HL-60 (cell line): Measurements from ENCODE around the gene FN1.

ENCODE experiments used
- POLR2AphosphoS5 ChIP-seq: IDR thresholded peaks from 2 replicates; pipeline ENCODE4 v1.6.1; 2012; ENCODE audit warnings: low read depth
- TF ChIP-seq, protein P1 (sequence below): IDR thresholded peaks from one replicate; pipeline ENCODE4 v1.5.1; 2011; ENCODE audit warnings: low read length, control low read depth, inconsistent platforms; ENCODE audit not compliant: insufficient read depth
- TF ChIP-seq, protein P2 (sequence below): IDR thresholded peaks from 2 replicates; pipeline ENCODE4 v1.6.1; 2012; ENCODE audit warnings: low read depth; ENCODE audit not compliant: insufficient replicate concordance

DNA sequence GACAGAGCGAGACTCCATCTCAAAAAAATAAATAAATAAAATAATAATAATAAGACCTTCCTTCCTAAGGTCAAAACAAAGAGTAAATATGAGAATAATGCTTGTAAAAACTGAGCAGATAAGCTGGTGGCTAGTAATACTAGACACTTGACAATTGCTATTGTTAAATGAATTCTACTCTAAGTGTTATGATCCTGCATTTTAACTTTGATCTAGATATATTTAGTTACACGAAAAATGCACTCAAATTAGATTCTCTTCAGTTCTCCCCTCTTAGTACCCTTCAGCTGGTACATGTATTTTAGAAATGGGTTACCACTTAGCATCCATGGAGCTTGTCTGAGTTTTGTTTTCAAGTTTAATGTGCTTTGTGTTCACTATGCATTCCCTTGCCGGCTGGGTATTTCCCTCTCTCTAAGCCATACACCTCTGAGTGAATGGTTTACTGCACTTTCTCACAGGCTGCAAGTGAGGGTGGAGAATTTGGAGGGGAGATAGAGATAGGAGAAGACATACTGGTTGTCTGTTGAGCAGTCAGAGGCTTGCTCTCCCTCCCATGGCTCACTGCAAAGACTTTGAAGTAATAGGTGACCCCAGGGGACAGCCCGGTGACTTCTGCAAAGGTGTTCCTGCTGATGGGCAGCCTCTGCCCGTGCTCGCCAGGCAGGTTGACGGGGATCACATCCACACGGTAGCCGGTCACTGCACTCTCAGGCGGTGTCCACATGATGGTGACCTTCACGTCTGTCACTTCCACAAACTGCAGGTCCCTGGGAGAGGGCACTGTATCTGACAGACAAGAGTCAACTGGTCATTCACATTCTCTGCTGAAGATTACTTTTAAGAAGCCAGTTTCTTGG, 29.9 kb downstream of the FN1 start:
- TF ChIP-seq, protein P1, sequence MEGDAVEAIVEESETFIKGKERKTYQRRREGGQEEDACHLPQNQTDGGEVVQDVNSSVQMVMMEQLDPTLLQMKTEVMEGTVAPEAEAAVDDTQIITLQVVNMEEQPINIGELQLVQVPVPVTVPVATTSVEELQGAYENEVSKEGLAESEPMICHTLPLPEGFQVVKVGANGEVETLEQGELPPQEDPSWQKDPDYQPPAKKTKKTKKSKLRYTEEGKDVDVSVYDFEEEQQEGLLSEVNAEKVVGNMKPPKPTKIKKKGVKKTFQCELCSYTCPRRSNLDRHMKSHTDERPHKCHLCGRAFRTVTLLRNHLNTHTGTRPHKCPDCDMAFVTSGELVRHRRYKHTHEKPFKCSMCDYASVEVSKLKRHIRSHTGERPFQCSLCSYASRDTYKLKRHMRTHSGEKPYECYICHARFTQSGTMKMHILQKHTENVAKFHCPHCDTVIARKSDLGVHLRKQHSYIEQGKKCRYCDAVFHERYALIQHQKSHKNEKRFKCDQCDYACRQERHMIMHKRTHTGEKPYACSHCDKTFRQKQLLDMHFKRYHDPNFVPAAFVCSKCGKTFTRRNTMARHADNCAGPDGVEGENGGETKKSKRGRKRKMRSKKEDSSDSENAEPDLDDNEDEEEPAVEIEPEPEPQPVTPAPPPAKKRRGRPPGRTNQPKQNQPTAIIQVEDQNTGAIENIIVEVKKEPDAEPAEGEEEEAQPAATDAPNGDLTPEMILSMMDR = no peak
- TF ChIP-seq, protein P2, sequence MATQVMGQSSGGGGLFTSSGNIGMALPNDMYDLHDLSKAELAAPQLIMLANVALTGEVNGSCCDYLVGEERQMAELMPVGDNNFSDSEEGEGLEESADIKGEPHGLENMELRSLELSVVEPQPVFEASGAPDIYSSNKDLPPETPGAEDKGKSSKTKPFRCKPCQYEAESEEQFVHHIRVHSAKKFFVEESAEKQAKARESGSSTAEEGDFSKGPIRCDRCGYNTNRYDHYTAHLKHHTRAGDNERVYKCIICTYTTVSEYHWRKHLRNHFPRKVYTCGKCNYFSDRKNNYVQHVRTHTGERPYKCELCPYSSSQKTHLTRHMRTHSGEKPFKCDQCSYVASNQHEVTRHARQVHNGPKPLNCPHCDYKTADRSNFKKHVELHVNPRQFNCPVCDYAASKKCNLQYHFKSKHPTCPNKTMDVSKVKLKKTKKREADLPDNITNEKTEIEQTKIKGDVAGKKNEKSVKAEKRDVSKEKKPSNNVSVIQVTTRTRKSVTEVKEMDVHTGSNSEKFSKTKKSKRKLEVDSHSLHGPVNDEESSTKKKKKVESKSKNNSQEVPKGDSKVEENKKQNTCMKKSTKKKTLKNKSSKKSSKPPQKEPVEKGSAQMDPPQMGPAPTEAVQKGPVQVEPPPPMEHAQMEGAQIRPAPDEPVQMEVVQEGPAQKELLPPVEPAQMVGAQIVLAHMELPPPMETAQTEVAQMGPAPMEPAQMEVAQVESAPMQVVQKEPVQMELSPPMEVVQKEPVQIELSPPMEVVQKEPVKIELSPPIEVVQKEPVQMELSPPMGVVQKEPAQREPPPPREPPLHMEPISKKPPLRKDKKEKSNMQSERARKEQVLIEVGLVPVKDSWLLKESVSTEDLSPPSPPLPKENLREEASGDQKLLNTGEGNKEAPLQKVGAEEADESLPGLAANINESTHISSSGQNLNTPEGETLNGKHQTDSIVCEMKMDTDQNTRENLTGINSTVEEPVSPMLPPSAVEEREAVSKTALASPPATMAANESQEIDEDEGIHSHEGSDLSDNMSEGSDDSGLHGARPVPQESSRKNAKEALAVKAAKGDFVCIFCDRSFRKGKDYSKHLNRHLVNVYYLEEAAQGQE = no peak
- TF ChIP-seq POLR2AphosphoS5 = no peak
